ENCODE measurements around the gene KNDC1.
"Not testable (repeated sequence)": the region's sequence is repeated elsewhere in the genome, so short reads cannot be mapped to it uniquely, and the experiment has no call there.

The KNDC1 gene

GRCh38 chr10:133124357-133125211 is 35.4 kb upstream of the KNDC1 start:
- DNase-seq (ENCODE audit: low spot score), result no peak

DNA sequence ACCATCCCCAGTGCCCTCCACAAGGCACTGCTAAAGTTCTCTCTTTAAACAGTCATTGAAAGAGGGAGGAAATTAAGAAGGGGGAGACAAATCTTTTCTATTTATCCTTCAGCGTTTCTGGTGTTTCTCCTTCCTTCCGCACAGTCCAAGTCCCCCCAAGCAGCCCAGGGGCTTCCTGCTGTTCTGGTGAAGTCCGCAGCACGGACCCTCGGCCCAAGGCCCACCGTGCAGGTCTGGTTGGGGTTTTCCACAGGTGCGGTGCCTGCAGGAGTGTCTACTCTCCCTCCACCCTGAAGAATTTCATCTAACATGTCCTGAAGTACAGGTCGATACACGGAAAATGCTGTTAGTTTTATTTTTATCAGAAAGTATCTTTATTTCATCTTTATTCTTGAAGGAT is 34.1 kb upstream of the KNDC1 start:
- DNase-seq (ENCODE audit: low spot score), result no peak

- no peak for DNase-seq (ENCODE audit: low spot score)
Measured at GRCh38 chr10:133126431-133127290, 33.4 kb upstream of the KNDC1 start.

DNA sequence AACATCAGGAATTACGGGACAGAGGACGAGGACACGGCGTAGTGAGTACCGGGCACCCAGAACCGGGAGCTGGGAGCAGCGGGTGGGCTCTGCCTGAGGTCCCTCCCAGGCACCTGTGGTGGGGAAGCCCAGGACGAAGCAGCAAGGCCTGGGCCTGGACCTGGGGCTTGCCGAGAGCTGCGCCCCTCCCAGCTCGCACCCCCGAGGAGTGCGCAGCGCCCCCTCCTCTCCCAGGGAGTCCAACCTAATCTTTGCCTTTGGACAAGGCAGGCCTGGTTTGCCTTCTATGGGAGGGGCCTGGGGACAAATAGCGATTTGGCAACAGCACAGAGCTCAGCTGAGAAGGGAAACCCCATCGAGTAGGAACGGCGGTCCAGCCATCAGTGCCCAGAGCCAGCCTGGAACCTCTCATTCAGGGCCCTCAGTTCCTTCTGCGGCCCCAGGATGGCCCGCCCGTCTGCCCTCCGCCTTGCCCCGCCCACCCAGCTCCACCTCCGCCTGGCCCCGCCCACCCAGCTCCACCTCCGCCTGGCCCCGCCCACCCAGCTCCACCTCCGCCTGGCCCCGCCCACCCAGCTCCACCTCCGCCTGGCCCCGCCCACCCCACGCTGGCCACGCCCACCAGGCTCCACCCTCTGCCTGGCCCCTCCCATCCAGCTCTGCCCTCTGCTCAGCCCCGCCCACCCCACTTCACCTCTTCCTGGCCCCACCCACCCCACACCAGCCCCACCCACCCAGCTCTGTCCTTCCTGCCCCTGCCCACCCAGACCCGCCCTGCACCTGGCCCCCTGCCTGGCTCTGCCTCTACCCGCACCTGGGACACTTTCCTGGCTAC is 32.5 kb upstream of the KNDC1 start:
- peak; percentile 34 for DNase-seq (ENCODE audit: low spot score)

DNA sequence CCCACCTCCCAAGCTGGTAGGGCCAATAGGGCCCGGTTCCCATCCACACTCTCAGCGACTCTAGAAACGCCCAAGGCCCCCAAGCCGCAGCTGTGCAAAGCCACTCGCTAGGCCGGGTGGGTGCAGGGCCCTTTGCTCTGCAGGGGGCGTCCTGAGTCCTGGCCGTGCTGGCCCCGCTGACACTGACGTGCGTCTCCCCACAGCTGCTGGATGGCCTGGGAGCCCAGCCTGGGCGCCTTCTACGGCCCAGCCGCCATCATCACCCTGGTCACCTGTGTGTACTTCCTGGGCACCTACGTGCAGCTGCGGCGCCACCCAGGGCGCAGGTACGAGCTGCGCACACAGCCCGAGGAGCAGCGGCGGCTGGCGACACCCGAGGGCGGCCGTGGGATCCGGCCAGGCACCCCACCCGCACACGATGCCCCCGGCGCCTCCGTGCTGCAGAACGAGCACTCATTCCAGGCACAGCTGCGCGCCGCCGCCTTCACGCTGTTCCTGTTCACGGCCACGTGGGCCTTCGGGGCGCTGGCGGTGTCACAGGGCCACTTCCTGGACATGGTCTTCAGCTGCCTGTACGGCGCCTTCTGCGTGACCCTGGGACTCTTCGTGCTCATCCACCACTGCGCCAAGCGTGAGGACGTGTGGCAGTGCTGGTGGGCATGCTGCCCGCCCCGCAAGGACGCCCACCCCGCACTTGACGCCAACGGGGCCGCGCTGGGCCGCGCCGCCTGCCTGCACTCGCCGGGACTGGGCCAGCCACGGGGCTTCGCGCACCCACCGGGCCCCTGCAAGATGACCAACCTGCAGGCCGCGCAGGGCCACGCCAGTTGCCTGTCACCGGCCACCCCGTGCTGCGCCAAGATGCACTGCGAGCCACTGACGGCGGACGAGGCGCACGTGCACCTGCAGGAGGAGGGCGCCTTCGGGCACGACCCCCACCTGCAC is 31.6 kb upstream of the KNDC1 start:
- no peak for DNase-seq (ENCODE audit: low spot score)

- no peak for DNase-seq (ENCODE audit: low spot score)
Measured at GRCh38 chr10:133129071-133129858, 30.8 kb upstream of the KNDC1 start.

GRCh38 chr10:133129859-133130495 is 30.0 kb upstream of the KNDC1 start:
- no peak for DNase-seq (ENCODE audit: low spot score)

- no peak for DNase-seq (ENCODE audit: low spot score)
Measured at GRCh38 chr10:133130602-133131001, 29.4 kb upstream of the KNDC1 start.

DNA sequence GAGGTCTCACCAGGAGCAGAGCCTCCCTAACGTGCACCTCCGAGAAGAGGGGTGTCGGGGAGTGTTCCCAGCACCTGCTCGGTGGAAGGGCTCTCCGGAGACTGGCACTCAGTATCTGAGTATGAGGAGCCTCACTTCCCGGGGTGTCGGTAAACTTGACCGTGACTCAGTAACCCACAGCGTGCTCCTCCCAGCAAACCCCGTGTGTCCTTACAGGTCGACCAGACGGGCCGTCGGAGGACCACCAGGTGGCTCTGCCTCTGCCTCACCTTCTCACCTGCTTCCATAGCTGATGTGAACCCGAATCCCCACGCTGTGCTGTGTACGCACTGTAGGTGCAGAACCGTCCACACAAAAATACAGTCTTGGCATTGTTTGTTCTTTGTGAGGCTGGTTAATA is 29.0 kb upstream of the KNDC1 start:
- DNase-seq (ENCODE audit: low spot score), result no peak

- no peak for DNase-seq (ENCODE audit: low spot score)
Measured at GRCh38 chr10:133131734-133132472, 28.1 kb upstream of the KNDC1 start.

GRCh38 chr10:133132473-133133291 is 27.3 kb upstream of the KNDC1 start:
- no peak for DNase-seq (ENCODE audit: low spot score)

DNA sequence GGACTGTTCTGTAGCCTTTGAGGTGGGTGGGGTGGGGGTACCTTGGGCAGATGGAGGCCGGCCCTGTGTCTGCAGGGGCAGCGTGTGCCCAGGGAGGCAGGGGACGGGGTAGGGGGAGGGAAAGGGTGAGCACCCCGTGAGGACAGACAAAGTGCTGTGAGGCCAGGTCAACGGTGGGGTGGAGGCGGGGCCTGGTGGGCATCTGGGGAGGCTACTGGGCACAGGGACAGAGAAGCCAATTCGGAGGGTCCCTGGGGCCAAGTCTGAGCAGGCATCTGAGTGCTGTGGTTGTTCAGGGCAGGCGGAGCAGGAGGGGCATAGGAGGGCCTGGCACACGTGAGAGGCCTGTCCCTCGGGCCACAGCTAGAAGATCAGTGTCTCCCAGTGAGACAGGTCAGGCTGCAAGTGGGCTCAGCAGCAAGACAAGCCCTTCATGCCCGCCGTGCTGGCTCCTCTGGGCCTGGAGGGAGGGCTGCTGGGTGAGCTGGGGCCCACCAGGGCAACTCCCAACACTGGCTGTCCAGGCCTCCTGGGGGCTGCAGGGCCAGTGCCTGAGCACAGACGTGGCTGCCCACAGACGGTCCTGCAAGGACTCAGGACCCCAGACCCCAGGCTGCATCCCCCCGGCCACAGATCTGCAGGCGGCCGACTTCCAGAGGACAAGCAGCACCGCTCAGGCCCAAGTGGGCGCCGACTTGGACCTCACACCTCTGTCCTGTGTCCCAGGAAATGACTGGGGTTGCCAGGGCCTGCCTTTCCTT is 26.4 kb upstream of the KNDC1 start:
- no peak for DNase-seq (ENCODE audit: low spot score)

GRCh38 chr10:133134411-133135115 is 25.5 kb upstream of the KNDC1 start:
- no peak for DNase-seq (ENCODE audit: low spot score)

GRCh38 chr10:133135116-133135465 is 24.9 kb upstream of the KNDC1 start:
- DNase-seq (ENCODE audit: low spot score), result no peak

DNA sequence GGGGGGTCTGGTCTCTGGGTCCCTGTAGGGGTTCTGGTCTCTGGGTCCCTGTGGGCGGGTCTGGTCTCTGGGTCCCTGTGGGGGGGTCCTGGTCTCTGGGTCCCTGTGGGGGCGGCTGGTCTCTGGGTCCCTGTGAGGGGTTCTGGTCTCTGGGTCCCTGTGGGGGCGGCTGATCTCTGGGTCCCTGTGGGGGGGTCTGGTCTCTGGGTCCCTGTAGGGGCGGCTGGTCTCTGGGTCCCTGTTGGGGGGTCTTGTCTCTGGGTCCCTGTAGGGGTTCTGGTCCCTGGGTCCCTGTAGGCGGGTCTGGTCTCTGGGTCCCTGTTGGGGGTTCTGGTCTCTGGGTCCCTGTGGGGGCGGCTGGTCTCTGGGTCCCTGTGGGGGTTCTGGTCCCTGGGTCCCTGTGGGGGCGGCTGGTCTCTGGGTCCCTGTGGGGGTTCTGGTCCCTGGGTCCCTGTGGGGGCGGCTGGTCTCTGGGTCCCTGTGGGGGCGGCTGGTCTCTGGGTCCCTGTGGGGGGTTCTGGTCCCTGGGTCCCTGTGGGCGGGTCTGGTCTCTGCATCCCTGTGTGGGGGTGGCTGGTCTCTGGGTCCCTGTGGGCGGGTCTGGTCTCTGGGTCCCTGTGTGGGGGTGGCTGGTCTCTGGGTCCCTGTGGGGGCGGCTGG is 22.4 kb upstream of the KNDC1 start:
- not testable (repeated sequence) for DNase-seq (ENCODE audit: low spot score)

- no peak for DNase-seq (ENCODE audit: low spot score)
Measured at GRCh38 chr10:133139551-133140065, 20.4 kb upstream of the KNDC1 start.
